ENCODE measurements around the gene CDK4.
A peak's percentile ranks its signal among the peaks of the same experiment; 100 is the strongest.

The CDK4 gene

GRCh38 chr12:57741413-57741789, 10.7 kb downstream of the CDK4 start:
- Mint-ChIP-seq H3K27me3 (no peaks in the 10 kb centered on the region), H3K27ac (peak overlapping the region; percentile 83), H3K4me1 (ENCODE audit: low read depth) (peaks cover 65% of the 10 kb centered on the region), H3K36me3 (no peaks in the 10 kb centered on the region), H3K4me3 (peak overlapping the region; percentile 90), H3K9me3 (ENCODE audit: low read depth) (no peaks in the 10 kb centered on the region)

GRCh38 chr12:57740656-57741412, 11.3 kb downstream of the CDK4 start:
- H3K4me1 Mint-ChIP-seq (ENCODE audit: low read depth), result peaks cover 61% of the 10 kb centered on the region
- H3K4me3 Mint-ChIP-seq, result peak overlapping the region; percentile 90

GRCh38 chr12:57739914-57740538, 12.1 kb downstream of the CDK4 start:
- Mint-ChIP-seq H3K27ac (peak overlapping the region; percentile 69), H3K9me3 (ENCODE audit: low read depth) (no peaks in the 10 kb centered on the region), H3K27me3 (no peaks in the 10 kb centered on the region), H3K4me1 (ENCODE audit: low read depth) (peaks cover 58% of the 10 kb centered on the region), H3K36me3 (no peaks in the 10 kb centered on the region), H3K4me3 (peak overlapping the region; percentile 90)

More at GRCh38 chr12:57740656-57741412, 11.3 kb downstream of the CDK4 start:
- Mint-ChIP-seq H3K27me3 (no peaks in the 10 kb centered on the region), H3K36me3 (no peaks in the 10 kb centered on the region), H3K9me3 (ENCODE audit: low read depth) (no peaks in the 10 kb centered on the region), H3K27ac (peak overlapping the region; percentile 83)

GRCh38 chr12:57739387-57739786, 12.7 kb downstream of the CDK4 start:
- Mint-ChIP-seq H3K27ac (peak overlapping the region; percentile 69), H3K4me3 (peak overlapping the region; percentile 79), H3K36me3 (peaks cover 3% of the 10 kb centered on the region), H3K4me1 (ENCODE audit: low read depth) (peaks cover 55% of the 10 kb centered on the region), H3K9me3 (ENCODE audit: low read depth) (no peaks in the 10 kb centered on the region), H3K27me3 (no peaks in the 10 kb centered on the region)

- H3K36me3 Mint-ChIP-seq, result peaks cover 5% of the 10 kb centered on the region
- no peaks in the 10 kb centered on the region for H3K27me3 Mint-ChIP-seq
- H3K4me1 Mint-ChIP-seq (ENCODE audit: low read depth), result peaks cover 48% of the 10 kb centered on the region
- peak within 1 kb of the TSS; percentile 69 for H3K27ac Mint-ChIP-seq
- H3K9me3 Mint-ChIP-seq (ENCODE audit: low read depth), result no peaks in the 10 kb centered on the region
- H3K4me3 Mint-ChIP-seq, result peak within 1 kb of the TSS; percentile 79
Measured at GRCh38 chr12:57738661-57739237, 13.4 kb downstream of the CDK4 start, which contains the start of gene AGAP2. AGAP2 (minus strand) TSS chr12:57738742; CDS start chr12:57738246, 496 bp downstream.

- H3K4me3 Mint-ChIP-seq, result no peak overlapping the region
- H3K4me1 Mint-ChIP-seq (ENCODE audit: low read depth), result peaks cover 45% of the 10 kb centered on the region
- no peaks in the 10 kb centered on the region for H3K9me3 Mint-ChIP-seq (ENCODE audit: low read depth)
- no peak overlapping the region for H3K27ac Mint-ChIP-seq
- no peaks in the 10 kb centered on the region for H3K27me3 Mint-ChIP-seq
- H3K36me3 Mint-ChIP-seq, result peaks cover 5% of the 10 kb centered on the region
Measured at GRCh38 chr12:57737467-57738460, 14.3 kb downstream of the CDK4 start.

- Mint-ChIP-seq H3K36me3 (peaks cover 5% of the 10 kb centered on the region), H3K9me3 (ENCODE audit: low read depth) (no peaks in the 10 kb centered on the region), H3K4me3 (no peak overlapping the region), H3K27ac (peak overlapping the region; percentile 34), H3K4me1 (ENCODE audit: low read depth) (peaks cover 38% of the 10 kb centered on the region), H3K27me3 (no peaks in the 10 kb centered on the region)
Measured at GRCh38 chr12:57736741-57737466, 15.2 kb downstream of the CDK4 start.

GRCh38 chr12:57735952-57736740, 16.0 kb downstream of the CDK4 start:
- Mint-ChIP-seq H3K9me3 (ENCODE audit: low read depth) (no peaks in the 10 kb centered on the region), H3K4me3 (no peak overlapping the region), H3K27ac (peak overlapping the region; percentile 34), H3K36me3 (peaks cover 7% of the 10 kb centered on the region), H3K27me3 (no peaks in the 10 kb centered on the region), H3K4me1 (ENCODE audit: low read depth) (peaks cover 31% of the 10 kb centered on the region)

GRCh38 chr12:57735198-57735855, 16.8 kb downstream of the CDK4 start:
- peaks cover 7% of the 10 kb centered on the region for H3K36me3 Mint-ChIP-seq
- H3K4me1 Mint-ChIP-seq (ENCODE audit: low read depth), result peaks cover 24% of the 10 kb centered on the region
- H3K27me3 Mint-ChIP-seq, result no peaks in the 10 kb centered on the region
- H3K9me3 Mint-ChIP-seq (ENCODE audit: low read depth), result no peaks in the 10 kb centered on the region
- H3K4me3 Mint-ChIP-seq, result no peak overlapping the region
- no peak overlapping the region for H3K27ac Mint-ChIP-seq

GRCh38 chr12:57734591-57734990, 17.5 kb downstream of the CDK4 start:
- H3K4me3 Mint-ChIP-seq, result no peak overlapping the region
- H3K27ac Mint-ChIP-seq, result peak overlapping the region; percentile 68
- peaks cover 18% of the 10 kb centered on the region for H3K4me1 Mint-ChIP-seq (ENCODE audit: low read depth)
- no peaks in the 10 kb centered on the region for H3K27me3 Mint-ChIP-seq
- peaks cover 7% of the 10 kb centered on the region for H3K36me3 Mint-ChIP-seq
- no peaks in the 10 kb centered on the region for H3K9me3 Mint-ChIP-seq (ENCODE audit: low read depth)

GRCh38 chr12:57733928-57734327, 18.2 kb downstream of the CDK4 start:
- Mint-ChIP-seq H3K4me1 (ENCODE audit: low read depth) (peaks cover 11% of the 10 kb centered on the region), H3K27me3 (no peaks in the 10 kb centered on the region), H3K9me3 (ENCODE audit: low read depth) (no peaks in the 10 kb centered on the region), H3K27ac (no peak overlapping the region), H3K36me3 (peaks cover 7% of the 10 kb centered on the region), H3K4me3 (no peak overlapping the region)

- Mint-ChIP-seq H3K36me3 (peaks cover 7% of the 10 kb centered on the region), H3K27me3 (no peaks in the 10 kb centered on the region), H3K27ac (no peak overlapping the region)
Measured at GRCh38 chr12:57732726-57733593, 19.1 kb downstream of the CDK4 start.

More at GRCh38 chr12:57732726-57733593, 19.1 kb downstream of the CDK4 start:
- Mint-ChIP-seq H3K4me1 (ENCODE audit: low read depth) (peaks cover 10% of the 10 kb centered on the region), H3K9me3 (ENCODE audit: low read depth) (no peaks in the 10 kb centered on the region), H3K4me3 (no peak overlapping the region)

Data from activated naive CD8-positive, alpha-beta T cell (primary cell).